HCT116 (cell line): ENCODE measurements around the gene UGT1A3. TPM values are rescaled to one million over a fixed set of nuclear protein-coding genes. Genes with fewer than 3 reads are reported as not detected.

ENCODE experiments used
- ATAC-seq: fragments of 200-7000 bp; cut with Tn5 transposase; 2 replicates; pipeline ENCODE4 v1.9.1; 2020; ENCODE audit warnings: mild to moderate bottlenecking, moderate library complexity
- BruUV-seq: library from RNA; stranded (reverse); fragments of 400-500 nt; replicated peaks from 2 replicates; lab custom pipeline; 2021; lab: Mats Ljungman, UMichigan
- CTCF ChIA-PET: fragments of 300-600 bp; sonication (Branson Sonifier 250); formaldehyde crosslinking; loops from one replicate; lab custom pipeline; 2021; ENCODE audit warnings: antibody characterized with exemption; lab: Charles Lee
- POLR2A ChIA-PET: fragments of 300-600, 350-600 bp; sonication (Branson Sonifier 250); formaldehyde crosslinking; loops from one replicate; lab custom pipeline; 2021; ENCODE audit warnings: antibody characterized with exemption; lab: Charles Lee
- RAD21 ChIA-PET, 2 experiments: fragments of 300-600 bp; sonication (Branson Sonifier 250); formaldehyde crosslinking; loops; one replicate each; lab custom pipeline; 2023; ENCODE audit warnings: low total read pairs in 2 of 2; ENCODE audit not compliant: uncharacterized antibody in 2 of 2, unreplicated experiment in 2 of 2, low non-redundant PET in 1 of 2; lab: Charles Lee
- DNase-seq: peaks from one replicate; pipeline ENCODE4 v3.0.0-alpha.2; 2010; ENCODE audit warnings: low read depth, low spot score
- H2AFZ ChIP-seq: fragments of 200-600 bp; shearing (Covaris generic), sonication (generic); 2 replicates; pipeline ENCODE4 v1.6.1; 2017; ENCODE audit warnings: low read depth, mixed run types, mixed read lengths, antibody characterized with exemption, low read length; ENCODE audit not compliant: poor library complexity, severe bottlenecking
- H3K27ac ChIP-seq: 2 replicates; pipeline ENCODE4 v1.5.1; 2012; ENCODE audit warnings: low read depth, low read length
- H3K27me3 ChIP-seq: fragments of 200-600 bp; sonication (generic); 2 replicates; pipeline ENCODE4 v1.6.1; 2016; ENCODE audit warnings: mixed run types, low read length, mixed read lengths; ENCODE audit not compliant: insufficient read depth
- H3K36me3 ChIP-seq, 2 experiments: fragments of 200-500 bp in 1 of 2; fragments of 200-600 bp in 1 of 2; sonication (Bioruptor generic) in 1 of 2; sonication (generic) in 1 of 2; 2 replicates each; pipeline versions ENCODE4 v1.5.1 to v1.6.1; 2014 to 2016; ENCODE audit warnings: low read length in 2 of 2, inconsistent platforms in 1 of 2, mixed read lengths in 1 of 2, mixed run types in 1 of 2; ENCODE audit not compliant: insufficient read depth in 2 of 2, control insufficient read depth in 1 of 2
- H3K4me1 ChIP-seq, 2 experiments: fragments of 200-600 bp in 1 of 2; sonication (generic) in 1 of 2; 2 replicates each; pipeline versions ENCODE4 v1.5.1 to v1.6.1; 2012 to 2017; ENCODE audit warnings: low read length in 2 of 2, inconsistent platforms in 1 of 2, mild to moderate bottlenecking in 1 of 2, mixed read lengths in 1 of 2, mixed run types in 1 of 2, moderate library complexity in 1 of 2; ENCODE audit not compliant: insufficient read depth in 2 of 2, control insufficient read depth in 1 of 2
- H3K4me2 ChIP-seq: fragments of 200-600 bp; sonication (generic); 2 replicates; pipeline ENCODE4 v1.6.1; 2017; ENCODE audit warnings: mixed run types, low read length, mixed read lengths
- H3K4me3 ChIP-seq, 2 experiments: fragments of 200-600 bp in 1 of 2; sonication (generic) in 1 of 2; replicated peaks in 1 of 2; 2 replicates each; pipeline ENCODE4 v1.5.1; 2011 to 2016; ENCODE audit warnings: low read length in 2 of 2, control low read depth in 1 of 2, low read depth in 1 of 2, mild to moderate bottlenecking in 1 of 2, mixed read lengths in 1 of 2, mixed run types in 1 of 2
- H3K79me2 ChIP-seq: fragments of 200-600 bp; sonication (generic); 2 replicates; pipeline ENCODE4 v1.6.1; 2017; ENCODE audit warnings: mild to moderate bottlenecking, mixed run types, low read length, moderate library complexity, mixed read lengths; ENCODE audit not compliant: insufficient read depth
- H3K9ac ChIP-seq: fragments of 200-600 bp; sonication (generic); 2 replicates; pipeline ENCODE4 v1.6.1; 2016; ENCODE audit warnings: low read length, mixed read lengths
- H3K9me2 ChIP-seq: fragments of 200-600 bp; sonication (generic), shearing (Covaris generic); 2 replicates; pipeline ENCODE4 v1.6.1; 2017; ENCODE audit warnings: mixed run types, mild to moderate bottlenecking, moderate library complexity; ENCODE audit not compliant: insufficient read depth
- H3K9me3 ChIP-seq, 2 experiments: fragments of 200-500 bp in 1 of 2; fragments of 200-600 bp in 1 of 2; sonication (Bioruptor generic) in 1 of 2; sonication (generic) in 1 of 2; 2 replicates each; pipeline ENCODE4 v1.6.1; 2014 to 2017; ENCODE audit warnings: low read length in 2 of 2, mixed read lengths in 2 of 2, inconsistent platforms in 1 of 2, low read depth in 1 of 2, mild to moderate bottlenecking in 1 of 2, mixed run types in 1 of 2, moderate library complexity in 1 of 2; ENCODE audit not compliant: control insufficient read depth in 1 of 2, insufficient read depth in 1 of 2
- H4K20me1 ChIP-seq: fragments of 200-600 bp; sonication (generic), shearing (Covaris generic); 2 replicates; pipeline ENCODE4 v1.6.1; 2017; ENCODE audit warnings: mixed run types, mild to moderate bottlenecking, moderate library complexity; ENCODE audit not compliant: insufficient read depth
- CBX3 ChIP-seq: IDR thresholded peaks from 2 replicates; pipeline ENCODE4 v1.6.1; 2012; ENCODE audit warnings: low read depth
- CEBPB ChIP-seq: IDR thresholded peaks from 2 replicates; pipeline ENCODE4 v1.6.1; 2012; ENCODE audit warnings: low read depth
- CTCF ChIP-seq, 3 experiments: fragments of 200-600 bp in 1 of 3; sonication (generic) in 1 of 3; IDR thresholded peaks in 2 of 3; conservative IDR thresholded peaks in 1 of 3; 2 replicates each; pipeline ENCODE4 v1.5.1; 2012 to 2017; ENCODE audit warnings: low read depth in 2 of 3, low read length in 2 of 3, antibody characterized with exemption in 1 of 3, borderline replicate concordance in 1 of 3, control low read depth in 1 of 3, mild to moderate bottlenecking in 1 of 3, mixed read lengths in 1 of 3, mixed run types in 1 of 3, moderate library complexity in 1 of 3; ENCODE audit not compliant: insufficient read depth in 1 of 3
- EGR1 ChIP-seq: IDR thresholded peaks from 2 replicates; pipeline ENCODE4 v1.6.1; 2012; ENCODE audit warnings: low read depth
- EZH2 ChIP-seq: fragments of 200-600 bp; sonication (generic); IDR thresholded peaks from 2 replicates; pipeline ENCODE4 v1.6.1; 2017; ENCODE audit warnings: antibody characterized with exemption, mixed run types
- EZH2phosphoT487 ChIP-seq: fragments of 200-600 bp; IDR thresholded peaks from 2 replicates; pipeline ENCODE4 v1.6.1; 2018; ENCODE audit warnings: antibody characterized with exemption, borderline replicate concordance
- FOSL1 ChIP-seq: IDR thresholded peaks from 2 replicates; pipeline ENCODE4 v1.6.1; 2012; ENCODE audit warnings: low read depth
- JUND ChIP-seq: IDR thresholded peaks from 2 replicates; pipeline ENCODE4 v1.6.1; 2012
- MAX ChIP-seq: IDR thresholded peaks from 2 replicates; pipeline ENCODE4 v1.6.1; 2012
- POLR2A ChIP-seq: IDR thresholded peaks from 2 replicates; pipeline ENCODE4 v1.7.0; 2011; ENCODE audit warnings: borderline replicate concordance; ENCODE audit not compliant: insufficient read depth, insufficient read length; ENCODE audit errors: extremely low read depth
- POLR2AphosphoS5 ChIP-seq: IDR thresholded peaks from 2 replicates; pipeline ENCODE4 v1.6.1; 2011; ENCODE audit warnings: mild to moderate bottlenecking, low read depth, low read length, moderate library complexity
- RAD21 ChIP-seq: IDR thresholded peaks from 2 replicates; pipeline ENCODE4 v1.6.1; 2012; ENCODE audit warnings: low read depth, mild to moderate bottlenecking
- SIN3A ChIP-seq: IDR thresholded peaks from 2 replicates; pipeline ENCODE4 v1.6.1; 2012; ENCODE audit warnings: low read depth
- SP1 ChIP-seq: IDR thresholded peaks from 2 replicates; pipeline ENCODE4 v1.6.1; 2012; ENCODE audit warnings: low read depth
- SRF ChIP-seq: IDR thresholded peaks from 2 replicates; pipeline ENCODE4 v1.6.1; 2012; ENCODE audit warnings: low read depth
- TCF7L2 ChIP-seq: IDR thresholded peaks from 2 replicates; pipeline ENCODE4 v1.7.0; 2011; ENCODE audit warnings: borderline replicate concordance, inconsistent platforms; ENCODE audit not compliant: insufficient read depth, insufficient read length; ENCODE audit errors: extremely low read depth
- YY1 ChIP-seq: IDR thresholded peaks from 2 replicates; pipeline ENCODE4 v1.6.1; 2011; ENCODE audit warnings: low read length, low read depth, moderate library complexity, mild to moderate bottlenecking; ENCODE audit not compliant: insufficient replicate concordance; ENCODE audit errors: extremely low read depth
- ZBTB33 ChIP-seq: IDR thresholded peaks from 2 replicates; pipeline ENCODE4 v1.6.1; 2011; ENCODE audit warnings: mild to moderate bottlenecking, low read length, moderate library complexity; ENCODE audit not compliant: insufficient replicate concordance; ENCODE audit errors: extremely low read depth
- ZFX ChIP-seq: fragments of 450-650 bp; IDR thresholded peaks from 2 replicates; pipeline ENCODE4 v1.6.1; 2017
- intact Hi-C: fragments of 100-400 bp; cut with micrococcal nuclease; formaldehyde crosslinking; loops from 2 replicates; pipeline ENCODE4 v1.10.0; 2022
- total RNA-seq: library from RNA; stranded (reverse); gene quantifications from one replicate; pipeline ENCODE4 v1.2.1, GENCODE V29; 2021; ENCODE audit not compliant: unreplicated experiment

UGT1A3 gene
- total RNA-seq, 1 experiment from 2014 or later = not detected

GRCh38 chr2:233810385-233810784, 81.5 kb downstream of the UGT1A3 start:
- CTCF ChIA-PET = no interaction called here
- no peaks in the 10 kb centered on the region for H3K4me1 ChIP-seq
- intact Hi-C loops = no loop called here
- H3K4me2 ChIP-seq = no peak overlapping the region
- H3K27ac ChIP-seq = no peak overlapping the region
- no peaks in the 10 kb centered on the region for H3K9me2 ChIP-seq
- RAD21 ChIA-PET = no interaction called here
- no peaks in the 10 kb centered on the region for H3K9me3 ChIP-seq
- no TSS peak for BruUV-seq
- no peaks in the 10 kb centered on the region for H4K20me1 ChIP-seq
- DNase-seq (no peak), ATAC-seq (no peak)
- no peaks in the 10 kb centered on the region for H3K36me3 ChIP-seq
- TF ChIP-seq SP1 = no peak
- TF ChIP-seq POLR2A = no peak
- no peak for TF ChIP-seq ZFX
- TF ChIP-seq MAX = no peak
- no peak for TF ChIP-seq EZH2
- TF ChIP-seq ZBTB33 = no peak
- TF ChIP-seq CEBPB = no peak
- no peak for TF ChIP-seq EZH2phosphoT487
- TF ChIP-seq POLR2AphosphoS5 = no peak
- TF ChIP-seq FOSL1 = no peak
- no peak for TF ChIP-seq CBX3
- no peak for TF ChIP-seq SIN3A
- no peak for TF ChIP-seq SRF
- TF ChIP-seq EGR1 = no peak
- TF ChIP-seq TCF7L2 = no peak
- no peak for TF ChIP-seq CTCF (IDR thresholded peaks at IDR 0.05 in 2 of 3, conservative IDR thresholded peaks at IDR 0.05 in 1 of 3; ENCODE audit: borderline replicate concordance in 1 of 3, insufficient read depth in 1 of 3, low read depth in 2 of 3, low read length in 2 of 3)
- no peak for TF ChIP-seq YY1
- TF ChIP-seq JUND = no peak
- no peak for TF ChIP-seq RAD21
- H3K4me3 ChIP-seq = no peak overlapping the region
- POLR2A ChIA-PET = no interaction called here
- H2AFZ ChIP-seq = no peak overlapping the region
- H3K79me2 ChIP-seq = no peaks in the 10 kb centered on the region
- H3K27me3 ChIP-seq = no peaks in the 10 kb centered on the region; the same call in 1 of the 2 replicates
- H3K9ac ChIP-seq = no peak overlapping the region
